ENCODE measurements around the gene COX5A. TPM values are rescaled to one million over a fixed set of nuclear protein-coding genes. Genes with fewer than 3 reads are reported as not detected.

The COX5A gene
- total and polyA plus RNA-seq, 7 experiments from 2014 or later: 44.4 to 242 (median 61.6) TPM

DNA sequence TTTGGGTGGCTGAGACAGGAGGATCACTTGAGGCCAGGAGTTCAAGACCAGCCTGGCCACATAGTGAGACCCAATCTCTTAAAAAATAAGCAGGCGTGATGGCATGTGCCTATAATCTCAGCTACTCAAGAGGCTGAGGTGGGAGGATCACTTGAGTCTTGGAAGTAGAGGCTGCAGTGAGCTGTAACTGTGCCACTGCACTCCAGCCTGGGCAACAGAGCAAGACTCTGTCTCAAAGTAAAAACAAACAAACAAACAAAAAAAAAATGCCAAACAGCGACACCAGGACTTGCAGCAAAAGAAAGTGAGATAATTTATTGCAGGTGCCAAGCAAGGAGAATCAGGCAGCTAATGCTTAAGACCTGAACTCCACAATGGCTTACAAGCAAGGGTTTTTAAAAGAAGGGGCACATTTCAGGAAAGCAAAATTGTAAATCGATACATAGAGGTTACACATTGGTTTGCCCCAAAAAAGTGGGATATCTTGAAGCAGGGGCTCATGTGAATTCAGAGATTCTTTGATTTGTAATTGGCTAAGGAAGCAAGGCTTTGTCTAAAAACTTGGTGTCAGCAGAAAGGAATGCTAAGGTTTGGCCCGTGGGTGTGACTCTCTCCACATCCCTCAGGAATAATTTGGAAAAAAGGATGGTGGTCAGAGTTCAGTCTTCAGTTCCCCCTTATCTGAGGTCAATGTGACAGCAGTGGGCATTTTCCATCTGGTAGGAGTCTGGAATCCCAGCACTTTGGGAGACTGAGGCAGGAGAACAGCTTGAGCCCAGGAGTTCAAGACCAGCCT, 53.2 kb downstream of the COX5A start:
- Histone ChIP-seq H3K36me3 (ENCODE audit: control insufficient read depth in 2 of 3, insufficient read depth in 3 of 3, low read length in 3 of 3) (no peaks in the 10 kb centered on the region), H3K9me3 (ENCODE audit: control insufficient read depth in 2 of 3, low read length in 3 of 3) (no peaks in the 10 kb centered on the region), H3K27me3 (ENCODE audit: control insufficient read depth in 2 of 2, insufficient read depth in 2 of 2, low read length in 2 of 2) (no peaks in the 10 kb centered on the region), H3K27ac (ENCODE audit: low read depth, low read length) (no peak overlapping the region), H3K4me3 (ENCODE audit: low read length) (no peak overlapping the region), H3K4me1 (ENCODE audit: control insufficient read depth in 2 of 2, insufficient read depth in 2 of 2, low read length in 2 of 2) (peaks cover 4 to 9% of the 10 kb centered on the region in 2 donors)
- Mint-ChIP-seq H3K4me3 (peak overlapping the region in 1 of 10 donors; percentile 20), H3K9me3 (peaks cover 0 to 5% (median 0%) of the 10 kb centered on the region in 11 donors), H3K4me1 (peaks cover 8 to 23% (median 10%) of the 10 kb centered on the region in 7 donors), H3K36me3 (no peaks in the 10 kb centered on the region), H3K27ac (no peak overlapping the region), H3K27me3 (no peaks in the 10 kb centered on the region)
- ChIA-PET POLR2A (interaction anchor here (0.6 to 1.8 kb wide), 4 partner anchors 9 to 40 kb away, joined by 3 to 6 read pairs (median 4); no protein-coding TSS in a partner anchor), CTCF (interaction anchor here (2.0 kb wide), 1 partner anchor 18 kb away, joined by 8 read pairs; no protein-coding TSS in a partner anchor)
- intact Hi-C loops (cut with micrococcal nuclease): no loop called here
- ATAC-seq: no peak
- no peak for DNase-seq

DNA sequence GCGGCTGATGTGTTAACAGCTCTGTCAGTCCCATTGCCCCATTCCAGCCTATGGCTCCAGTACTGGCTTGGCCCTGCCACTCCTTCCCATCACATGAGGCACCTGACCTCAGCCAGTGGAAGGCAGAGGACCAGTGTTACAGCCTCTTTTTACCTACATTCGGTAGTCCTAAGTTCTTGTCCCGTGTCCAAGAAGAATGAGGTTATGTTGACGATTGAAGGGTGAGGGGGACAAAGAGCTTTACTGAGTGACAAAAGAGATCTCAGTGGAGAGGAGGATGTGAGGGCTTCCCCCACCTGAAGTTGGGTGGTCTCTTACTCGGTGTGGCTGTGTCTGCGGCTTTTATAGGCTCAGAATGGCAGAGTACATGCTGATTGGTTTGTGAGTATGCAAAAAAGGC, 55.3 kb downstream of the COX5A start:
- ChIA-PET POLR2A (interaction anchor here (1.3 to 1.6 kb wide), 2 partner anchors 9 to 11 kb away, joined by 3 to 4 read pairs; partner anchors contain the start of gene SCAMP2), CTCF (interaction anchor here (0.6 to 1.0 kb wide), 3 partner anchors 24 to 89 kb away, joined by 4 to 5 read pairs (median 4); no protein-coding TSS in a partner anchor)
- no peak overlapping the region for H3K4me3 Mint-ChIP-seq
- no peak overlapping the region for H3K27ac Mint-ChIP-seq
- H3K36me3 Mint-ChIP-seq: no peaks in the 10 kb centered on the region
- Histone ChIP-seq H3K4me1 (ENCODE audit: control insufficient read depth in 2 of 2, insufficient read depth in 2 of 2, low read length in 2 of 2) (no peaks in the 10 kb centered on the region), H3K9me3 (ENCODE audit: control insufficient read depth in 2 of 3, low read length in 3 of 3) (no peaks in the 10 kb centered on the region), H3K36me3 (ENCODE audit: control insufficient read depth in 2 of 3, insufficient read depth in 3 of 3, low read length in 3 of 3) (no peaks in the 10 kb centered on the region), H3K27me3 (ENCODE audit: control insufficient read depth in 2 of 2, insufficient read depth in 2 of 2, low read length in 2 of 2) (no peaks in the 10 kb centered on the region), H3K4me3 (ENCODE audit: low read length) (no peak overlapping the region), H3K27ac (ENCODE audit: low read depth, low read length) (no peak overlapping the region)
- intact Hi-C loops (cut with micrococcal nuclease): no loop called here
- H3K4me1 Mint-ChIP-seq: peaks cover 0 to 11% (median 0%) of the 10 kb centered on the region in 7 donors
- peaks cover 0 to 5% (median 0%) of the 10 kb centered on the region in 11 donors for H3K9me3 Mint-ChIP-seq
- H3K27me3 Mint-ChIP-seq: no peaks in the 10 kb centered on the region
- no peak for DNase-seq
- no peak for ATAC-seq

DNA sequence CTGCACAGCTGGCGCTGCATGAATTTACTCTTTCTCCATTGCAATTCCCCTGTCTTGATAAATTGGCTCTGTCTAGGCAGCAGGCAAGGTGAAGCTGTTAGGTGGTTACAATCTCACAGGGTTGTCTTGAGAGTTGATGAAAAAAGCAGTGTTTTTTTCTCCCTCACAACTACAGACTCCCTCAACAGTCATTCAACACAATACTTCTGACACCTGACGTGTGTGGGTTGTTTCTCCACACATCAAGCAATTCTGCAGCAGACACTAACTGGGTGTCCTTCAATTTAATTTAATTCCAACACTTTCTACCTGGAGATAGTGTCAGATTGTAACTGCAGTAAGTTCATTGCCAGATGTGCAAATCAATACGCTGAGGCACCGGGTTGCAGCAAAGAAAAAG, 59.6 kb downstream of the COX5A start:
- no peak overlapping the region for H3K27ac Mint-ChIP-seq
- ATAC-seq: no peak
- Histone ChIP-seq H3K4me1 (ENCODE audit: control insufficient read depth in 2 of 2, insufficient read depth in 2 of 2, low read length in 2 of 2) (peaks cover 0 to 3% of the 10 kb centered on the region in 2 donors), H3K27me3 (ENCODE audit: control insufficient read depth in 2 of 2, insufficient read depth in 2 of 2, low read length in 2 of 2) (no peaks in the 10 kb centered on the region), H3K4me3 (ENCODE audit: low read length) (no peak overlapping the region), H3K27ac (ENCODE audit: low read depth, low read length) (no peak overlapping the region), H3K36me3 (ENCODE audit: control insufficient read depth in 2 of 3, insufficient read depth in 3 of 3, low read length in 3 of 3) (no peaks in the 10 kb centered on the region), H3K9me3 (ENCODE audit: control insufficient read depth in 2 of 3, low read length in 3 of 3) (no peaks in the 10 kb centered on the region)
- ChIA-PET POLR2A (no interaction called here), CTCF (interaction anchor here (0.7 kb wide), 1 partner anchor 96 kb away, joined by 3 read pairs; no protein-coding TSS in a partner anchor)
- H3K4me1 Mint-ChIP-seq: peaks cover 3 to 10% (median 9%) of the 10 kb centered on the region in 7 donors
- DNase-seq: no peak
- peaks cover 0 to 5% (median 0%) of the 10 kb centered on the region in 11 donors for H3K9me3 Mint-ChIP-seq
- H3K4me3 Mint-ChIP-seq: no peak overlapping the region
- H3K36me3 Mint-ChIP-seq: peaks cover 0 to 2% (median 0%) of the 10 kb centered on the region in 5 donors
- H3K27me3 Mint-ChIP-seq: peaks cover 0 to 8% (median 0%) of the 10 kb centered on the region in 5 donors
- intact Hi-C loops (cut with micrococcal nuclease): loop anchor here in 1 of 2 donors (10.0 kb wide), 1 partner anchor 577 kb away; the partner anchor contains the start of gene SIN3A

DNA sequence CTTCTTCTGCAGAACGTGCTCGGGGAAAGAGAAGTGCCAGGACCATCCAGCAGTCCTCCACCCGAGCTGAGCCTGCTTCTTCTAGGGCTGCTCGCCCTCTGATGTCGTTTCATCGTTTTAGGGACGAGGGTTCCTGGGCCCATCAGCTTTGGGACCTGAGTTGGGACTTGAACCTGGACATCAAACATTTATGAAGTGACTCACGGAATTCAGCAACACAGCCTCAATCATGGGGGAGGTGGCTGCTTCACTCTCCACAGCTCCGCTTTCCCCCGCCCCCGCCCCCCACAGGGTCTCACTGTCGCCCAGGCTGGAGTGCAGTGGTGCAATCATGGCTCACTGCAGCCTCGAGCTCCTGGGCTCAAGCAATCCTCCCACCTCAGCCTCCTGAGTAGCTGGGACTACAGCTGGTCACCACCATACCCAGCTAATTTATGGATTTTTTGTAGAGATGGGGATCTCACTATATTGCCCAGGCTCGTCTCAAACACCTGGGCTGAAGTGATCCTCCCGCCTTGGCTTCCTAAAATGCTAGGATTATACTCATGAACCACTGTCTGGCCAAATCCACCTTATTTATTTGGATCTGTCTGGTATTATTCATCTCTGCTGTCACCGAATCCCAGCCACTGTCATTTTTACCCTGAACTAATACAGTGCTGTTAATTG, 64.0 kb downstream of the COX5A start:
- Mint-ChIP-seq H3K9me3 (no peaks in the 10 kb centered on the region), H3K27me3 (peaks cover 0 to 8% (median 0%) of the 10 kb centered on the region in 5 donors), H3K27ac (peak overlapping the region; percentile 88 to 99 (median 96)), H3K4me1 (peaks cover 29 to 48% (median 39%) of the 10 kb centered on the region in 7 donors), H3K4me3 (peak overlapping the region; percentile 92 to 100 (median 98)), H3K36me3 (peaks cover 4 to 20% (median 7%) of the 10 kb centered on the region in 5 donors)
- ChIA-PET POLR2A (interaction anchor here (0.6 to 2.9 kb wide), 13 partner anchors 9 to 70 kb away, joined by 3 to 20 read pairs (median 4); partner anchors contain the start of genes MPI and ULK3), CTCF (interaction anchor here (0.7 to 1.3 kb wide), 3 partner anchors 15 to 28 kb away, joined by 3 to 7 read pairs (median 4); no protein-coding TSS in a partner anchor)
- Histone ChIP-seq H3K36me3 (ENCODE audit: control insufficient read depth in 2 of 3, insufficient read depth in 3 of 3, low read length in 3 of 3) (peaks cover 0 to 7% (median 0%) of the 10 kb centered on the region in 3 experiments), H3K27ac (ENCODE audit: low read depth, low read length) (peak overlapping the region; percentile 98), H3K4me3 (ENCODE audit: low read length) (peak overlapping the region; percentile 86), H3K9me3 (ENCODE audit: control insufficient read depth in 2 of 3, low read length in 3 of 3) (no peaks in the 10 kb centered on the region), H3K4me1 (ENCODE audit: control insufficient read depth in 2 of 2, insufficient read depth in 2 of 2, low read length in 2 of 2) (peaks cover 32% of the 10 kb centered on the region in 2 donors), H3K27me3 (ENCODE audit: control insufficient read depth in 2 of 2, insufficient read depth in 2 of 2, low read length in 2 of 2) (no peaks in the 10 kb centered on the region)
- ATAC-seq (no peak), DNase-seq (peak in 1 of 9 donors; percentile 31)
- intact Hi-C loops (cut with micrococcal nuclease): loop anchor here (1.0 to 10.0 kb wide), 15 partner anchors 15 to 581 kb away; partner anchors contain the start of genes CLK3 (in 2 of the 2), COX5A (in 2 of the 2), FAM219B (in 2 of the 2) and SIN3A (in 2 of the 2)

DNA sequence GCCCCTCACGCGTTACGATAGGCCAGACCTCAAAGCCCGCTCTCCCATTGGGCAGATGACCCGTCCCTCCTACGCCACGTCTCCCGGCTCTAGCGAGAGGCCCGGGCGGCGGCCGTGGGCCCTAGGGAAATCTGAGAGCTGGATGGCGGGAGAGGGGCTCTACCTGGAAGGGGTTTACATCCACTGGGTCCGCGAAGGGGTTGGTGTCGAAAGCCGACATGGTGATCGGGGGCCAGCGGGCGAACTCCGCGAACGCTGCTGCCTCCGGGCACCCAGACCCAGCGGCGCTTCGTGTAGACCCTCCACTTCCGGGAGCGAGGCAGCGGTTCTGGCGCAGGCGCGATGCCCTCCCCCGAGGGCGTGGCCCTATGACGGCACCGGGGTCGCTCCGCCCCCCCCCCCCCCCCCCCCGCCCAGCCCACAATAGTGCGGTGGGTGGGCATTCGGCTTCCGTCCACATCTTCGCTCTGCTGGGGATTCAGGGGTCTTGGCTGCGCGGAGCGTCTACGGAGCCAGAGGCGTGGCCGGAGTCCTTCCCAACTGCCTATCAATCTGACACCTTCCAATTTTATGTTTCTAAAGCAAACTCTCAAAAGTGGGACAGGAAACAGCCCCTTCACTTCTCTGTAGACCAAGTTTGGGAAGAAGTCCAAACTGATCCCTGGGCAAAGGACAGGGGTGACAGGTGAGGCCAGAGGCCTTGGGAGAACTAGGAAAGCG, 64.7 kb downstream of the COX5A start, which contains the start of gene SCAMP2:
SCAMP2 (minus strand) TSS at position 330 of the 720 bp plus-strand sequence; CDS start at position 220, 110 bp downstream.
- ATAC-seq (peak; percentile 95), DNase-seq (peak; percentile 83 to 94 (median 91))
- Histone ChIP-seq H3K27me3 (ENCODE audit: control insufficient read depth in 2 of 2, insufficient read depth in 2 of 2, low read length in 2 of 2) (no peaks in the 10 kb centered on the region), H3K27ac (ENCODE audit: low read depth, low read length) (peak within 1 kb of the TSS; percentile 98), H3K9me3 (ENCODE audit: control insufficient read depth in 2 of 3, low read length in 3 of 3) (no peaks in the 10 kb centered on the region), H3K4me1 (ENCODE audit: control insufficient read depth in 2 of 2, insufficient read depth in 2 of 2, low read length in 2 of 2) (peaks cover 38 to 39% of the 10 kb centered on the region in 2 donors), H3K36me3 (ENCODE audit: control insufficient read depth in 2 of 3, insufficient read depth in 3 of 3, low read length in 3 of 3) (peaks cover 0 to 7% (median 0%) of the 10 kb centered on the region in 3 experiments), H3K4me3 (ENCODE audit: low read length) (peak within 1 kb of the TSS; percentile 86)
- H3K4me3 Mint-ChIP-seq: peak within 1 kb of the TSS; percentile 92 to 100 (median 98)
- peaks cover 0 to under 1% (median 0%) of the 10 kb centered on the region in 11 donors for H3K9me3 Mint-ChIP-seq
- CTCF ChIA-PET: interaction anchor here (0.7 to 1.3 kb wide), 3 partner anchors 16 to 28 kb away, joined by 3 to 7 read pairs (median 4); no protein-coding TSS in a partner anchor
- peaks cover 4 to 26% (median 7%) of the 10 kb centered on the region in 5 donors for H3K36me3 Mint-ChIP-seq
- H3K4me1 Mint-ChIP-seq: peaks cover 31 to 54% (median 45%) of the 10 kb centered on the region in 7 donors
- peaks cover 0 to 8% (median 0%) of the 10 kb centered on the region in 5 donors for H3K27me3 Mint-ChIP-seq
- POLR2A ChIA-PET: interaction anchor here (0.6 to 2.9 kb wide), 13 partner anchors 10 to 69 kb away, joined by 3 to 20 read pairs (median 3); partner anchors contain the start of genes MPI and ULK3
- intact Hi-C loops (cut with micrococcal nuclease): loop anchor here (1.0 to 10.0 kb wide), 15 partner anchors 16 to 582 kb away; partner anchors contain the start of genes CLK3 (in 2 of the 2), COX5A (in 2 of the 2), FAM219B (in 2 of the 2) and SIN3A (in 2 of the 2)
- H3K27ac Mint-ChIP-seq: peak within 1 kb of the TSS; percentile 88 to 99 (median 96)
